Activated CD8-positive, alpha-beta memory T cell treated with anti-CD3 and anti-CD28 coated beads, Interleukin-2, amount 50 U/mL, for 24 hours (primary cell): ENCODE measurements around the gene ID4.
"Not testable (repeated sequence)": the region's sequence is repeated elsewhere in the genome, so short reads cannot be mapped to it uniquely, and the experiment has no call there.

Experiments
- DNase-seq: peaks from one replicate; pipeline ENCODE4 v3.0.0-alpha.2; 2020; ENCODE audit errors: extremely low read depth

The ID4 gene

GRCh38 chr6:19833947-19834346 lies 3.2 kb upstream of the ID4 start:
- DNase-seq = no peak

- no peak for DNase-seq
Measured at GRCh38 chr6:19834858-19835257, 2.3 kb upstream of the ID4 start.

- DNase-seq = no peak
Measured at GRCh38 chr6:19835605-19836004, 1.6 kb upstream of the ID4 start.

GRCh38 chr6:19837511-19838441 lies 606 bp downstream of the ID4 start:
- DNase-seq = no peak

GRCh38 chr6:19838442-19839236 lies 1.5 kb downstream of the ID4 start:
- DNase-seq = no peak

GRCh38 chr6:19839237-19839546 lies 2.0 kb downstream of the ID4 start:
- DNase-seq = no peak

- no peak for DNase-seq
Measured at GRCh38 chr6:19839788-19840187, 2.6 kb downstream of the ID4 start.

- no peak for DNase-seq
Measured at GRCh38 chr6:19841181-19841580, 4.0 kb downstream of the ID4 start.

GRCh38 chr6:19842030-19842615 lies 5.0 kb downstream of the ID4 start:
- DNase-seq = no peak

- no peak for DNase-seq
Measured at GRCh38 chr6:19844689-19845088, 7.5 kb downstream of the ID4 start.

- DNase-seq = no peak
Measured at GRCh38 chr6:19845266-19846041, 8.3 kb downstream of the ID4 start.

- no peak for DNase-seq
Measured at GRCh38 chr6:19848465-19849029, 11.4 kb downstream of the ID4 start.

- DNase-seq = no peak
Measured at GRCh38 chr6:19849196-19849595, 12.0 kb downstream of the ID4 start.

GRCh38 chr6:19849755-19850154 lies 12.6 kb downstream of the ID4 start:
- no peak for DNase-seq

- no peak for DNase-seq
Measured at GRCh38 chr6:19851241-19852089, 14.3 kb downstream of the ID4 start.

GRCh38 chr6:19852090-19852457 lies 14.9 kb downstream of the ID4 start:
- DNase-seq = no peak

GRCh38 chr6:19852927-19853326 lies 15.8 kb downstream of the ID4 start:
- DNase-seq = no peak

- DNase-seq = not testable (repeated sequence)
Measured at GRCh38 chr6:19854421-19855015, 17.3 kb downstream of the ID4 start.

GRCh38 chr6:19855536-19855935 lies 18.4 kb downstream of the ID4 start:
- no peak for DNase-seq

- DNase-seq = no peak
Measured at GRCh38 chr6:19857139-19857538, 20.0 kb downstream of the ID4 start.
